Measurements from ENCODE around the gene SLC1A4.

DNA sequence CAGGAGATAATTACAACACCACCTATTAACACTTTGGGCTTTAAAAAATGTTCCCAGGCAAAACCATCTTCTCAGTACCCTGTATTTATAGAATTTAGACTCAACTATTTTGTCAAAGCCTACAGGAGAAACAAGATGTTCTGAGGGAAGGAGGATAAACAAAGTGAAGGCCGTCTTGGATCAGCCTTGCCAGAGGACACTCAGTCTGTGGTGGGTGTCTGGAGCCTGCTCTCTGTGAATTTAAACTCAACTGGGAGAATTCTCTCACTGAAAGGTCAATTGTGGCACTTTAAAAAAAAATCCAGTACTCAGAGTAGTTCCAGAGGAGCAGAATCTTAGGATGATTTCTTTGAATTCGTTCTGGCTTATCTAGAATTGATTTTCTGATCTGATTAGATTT is 28.4 kb upstream of the SLC1A4 start:
- TF ChIP-seq CTCF (IDR thresholded peaks at IDR 0.05) (no peak), REST (IDR thresholded peaks at IDR 0.05; ENCODE audit: insufficient read depth in 1 of 2, low read depth in 2 of 2, low read length in 1 of 2) (no peak)

Data from Panc1 (cell line).